ENCODE measurements around the gene C1QA.
A peak's percentile ranks its signal among the peaks of the same experiment; 100 is the strongest.
"Not testable (repeated sequence)": the region's sequence is repeated elsewhere in the genome, so short reads cannot be mapped to it uniquely, and the experiment has no call there.

The C1QA gene

DNA sequence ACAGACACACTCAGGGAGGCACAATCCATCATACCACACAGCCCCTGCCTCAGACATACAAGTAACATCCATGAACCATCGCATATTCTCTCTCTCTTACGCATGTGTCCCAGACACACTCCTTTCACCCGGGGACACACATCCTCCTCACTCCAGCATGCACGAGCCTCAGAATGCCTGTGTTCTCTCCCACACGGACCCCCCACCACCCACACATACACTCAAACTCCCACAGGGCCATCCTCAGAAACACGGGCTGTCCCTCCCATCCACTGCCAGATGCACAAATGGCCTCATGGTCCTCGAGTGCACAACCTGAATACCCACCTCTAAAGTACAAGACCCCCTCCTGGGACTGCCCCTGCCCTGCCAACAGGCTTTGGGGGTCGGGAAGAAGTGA, 4.8 kb downstream of the C1QA start:
- DNase-seq (ENCODE audit: low read depth, low spot score), result no peak

DNA sequence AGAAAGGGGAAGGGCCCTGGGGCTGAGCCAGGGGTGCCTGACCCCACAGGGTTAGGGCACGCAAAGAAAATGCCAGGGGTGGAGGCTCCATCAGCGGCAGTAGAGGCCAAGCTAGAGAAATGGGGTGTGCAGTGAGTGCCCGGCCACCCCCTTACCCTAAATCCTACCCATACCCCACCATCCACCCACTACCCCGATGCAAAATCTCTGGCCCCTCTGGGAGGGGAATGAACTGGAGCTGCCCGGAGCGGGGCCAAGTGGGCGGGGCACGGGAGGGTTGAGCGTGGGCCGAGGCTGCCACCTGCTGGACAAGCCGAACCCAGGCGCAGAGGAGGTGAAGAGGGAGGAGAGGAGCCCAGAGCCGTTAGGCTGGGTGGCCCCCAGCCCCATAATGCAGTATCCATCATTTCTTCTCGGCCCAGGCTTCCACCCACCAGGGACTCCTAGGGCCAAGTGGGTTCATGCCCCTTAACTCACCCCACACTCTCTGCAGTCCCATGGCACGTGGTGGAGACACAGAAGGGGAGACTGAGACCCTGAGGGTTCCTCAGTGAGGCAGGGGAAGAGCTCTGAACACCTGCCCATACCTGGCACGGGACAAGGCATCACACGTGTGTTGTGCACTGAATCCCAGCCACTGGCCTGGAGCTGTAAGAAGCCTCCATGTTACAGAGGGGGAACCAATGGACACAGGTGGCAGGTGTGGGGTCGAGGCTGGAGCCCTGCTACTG, 5.6 kb downstream of the C1QA start:
- DNase-seq (ENCODE audit: low read depth, low spot score), result peak; percentile 85

DNA sequence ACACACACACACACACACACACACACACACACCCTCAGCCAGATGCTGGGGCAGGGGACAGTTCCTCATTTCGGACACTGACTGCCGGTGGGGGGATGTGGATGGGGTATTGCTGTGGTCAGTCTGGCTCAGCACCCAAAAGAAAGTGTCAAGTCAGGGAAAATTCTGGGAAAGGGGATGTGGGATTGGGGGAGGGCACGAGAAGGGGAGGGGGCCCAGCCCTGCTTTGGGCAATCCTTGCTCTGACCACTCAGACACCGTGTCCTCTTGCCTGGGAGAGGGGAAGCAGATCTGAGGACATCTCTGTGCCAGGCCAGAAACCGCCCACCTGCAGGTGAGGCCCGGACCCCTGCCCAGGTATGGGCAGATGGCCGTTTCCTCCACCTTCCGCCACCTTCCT, 7.0 kb downstream of the C1QA start, which contains the start of gene C1QC:
TSS of gene C1QC (plus strand) at position 253 of the 400 bp plus-strand sequence. CDS start 391 bp downstream, outside the sequence.
- DNase-seq (ENCODE audit: low read depth, low spot score), result no peak

DNA sequence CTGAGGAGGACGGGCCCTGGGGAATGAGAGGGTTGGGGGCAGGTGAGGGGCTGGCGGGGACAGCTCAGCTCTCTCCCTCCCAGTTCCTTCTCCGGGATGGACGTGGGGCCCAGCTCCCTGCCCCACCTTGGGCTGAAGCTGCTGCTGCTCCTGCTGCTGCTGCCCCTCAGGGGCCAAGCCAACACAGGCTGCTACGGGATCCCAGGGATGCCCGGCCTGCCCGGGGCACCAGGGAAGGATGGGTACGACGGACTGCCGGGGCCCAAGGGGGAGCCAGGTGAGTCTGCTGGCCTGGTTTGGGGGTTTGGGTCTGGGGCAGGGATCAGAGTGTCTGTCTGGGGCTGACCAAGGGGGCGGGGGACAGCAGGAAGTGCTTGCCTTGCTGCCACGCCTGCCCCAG, 7.5 kb downstream of the C1QA start:
- DNase-seq (ENCODE audit: low read depth, low spot score), result no peak

DNA sequence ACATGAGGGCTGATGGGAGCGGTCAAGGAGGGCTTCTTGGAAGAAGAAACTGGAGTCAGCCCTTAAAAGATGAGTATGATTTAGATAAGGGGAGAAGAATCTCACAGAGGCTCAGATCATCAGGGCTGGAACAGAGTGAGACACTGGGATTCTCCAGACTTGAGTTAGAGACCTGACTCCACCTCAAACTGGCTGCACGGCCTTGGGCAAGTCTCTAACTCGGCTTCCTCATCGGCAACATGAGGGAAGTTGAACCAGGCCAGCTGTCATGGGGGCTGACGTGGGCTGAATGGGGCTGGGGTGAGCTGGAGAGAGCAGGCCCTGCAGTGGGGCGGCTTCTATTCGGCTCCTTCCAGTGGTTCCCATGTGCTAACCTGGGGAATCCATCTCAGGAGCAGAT, 9.5 kb downstream of the C1QA start:
- no peak for DNase-seq (ENCODE audit: low read depth, low spot score)

DNA sequence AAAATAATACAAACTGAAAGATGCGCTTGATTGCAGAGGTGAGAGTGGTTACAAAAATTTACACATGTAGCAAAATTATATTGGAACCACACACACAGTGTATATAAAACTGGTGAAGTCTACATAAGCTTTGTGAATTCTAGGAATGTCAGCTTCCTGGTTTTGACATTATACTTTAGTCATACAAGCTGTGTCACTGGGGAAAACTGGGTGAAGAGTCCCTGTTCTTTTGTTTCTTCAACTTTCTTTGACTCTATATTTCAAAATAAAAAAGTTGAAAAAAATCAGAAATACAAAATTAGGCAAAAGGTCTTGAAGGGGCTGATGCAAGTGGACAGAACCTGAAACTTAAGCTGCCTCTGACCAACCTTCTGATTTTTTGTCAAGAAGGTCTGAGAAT, 10.0 kb downstream of the C1QA start:
- no peak for DNase-seq (ENCODE audit: low read depth, low spot score)

DNA sequence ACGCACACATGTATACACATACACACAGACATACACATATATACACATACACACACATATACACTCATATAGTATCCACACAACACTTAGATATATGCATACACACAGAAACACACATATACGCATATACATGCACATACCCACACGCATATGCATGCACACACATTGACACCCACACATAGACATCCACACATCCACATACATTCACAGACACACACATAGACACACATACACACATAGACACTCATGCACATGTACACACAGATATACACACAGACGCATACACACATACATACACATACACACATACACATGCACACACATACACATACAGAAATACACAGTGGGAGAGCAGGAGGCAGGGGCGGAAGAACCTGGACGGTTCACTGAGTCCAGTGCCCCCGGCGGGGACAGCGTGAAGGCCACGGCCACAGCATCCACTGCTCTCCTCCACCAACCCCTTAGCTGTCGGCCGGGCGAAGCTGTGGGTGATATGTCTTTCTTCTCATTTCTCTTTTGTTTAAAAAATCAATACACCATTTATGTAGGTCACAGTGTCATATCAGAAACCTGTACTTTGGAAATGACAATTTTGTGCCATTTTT, 13.8 kb downstream of the C1QA start:
- no peak for DNase-seq (ENCODE audit: low read depth, low spot score)

DNA sequence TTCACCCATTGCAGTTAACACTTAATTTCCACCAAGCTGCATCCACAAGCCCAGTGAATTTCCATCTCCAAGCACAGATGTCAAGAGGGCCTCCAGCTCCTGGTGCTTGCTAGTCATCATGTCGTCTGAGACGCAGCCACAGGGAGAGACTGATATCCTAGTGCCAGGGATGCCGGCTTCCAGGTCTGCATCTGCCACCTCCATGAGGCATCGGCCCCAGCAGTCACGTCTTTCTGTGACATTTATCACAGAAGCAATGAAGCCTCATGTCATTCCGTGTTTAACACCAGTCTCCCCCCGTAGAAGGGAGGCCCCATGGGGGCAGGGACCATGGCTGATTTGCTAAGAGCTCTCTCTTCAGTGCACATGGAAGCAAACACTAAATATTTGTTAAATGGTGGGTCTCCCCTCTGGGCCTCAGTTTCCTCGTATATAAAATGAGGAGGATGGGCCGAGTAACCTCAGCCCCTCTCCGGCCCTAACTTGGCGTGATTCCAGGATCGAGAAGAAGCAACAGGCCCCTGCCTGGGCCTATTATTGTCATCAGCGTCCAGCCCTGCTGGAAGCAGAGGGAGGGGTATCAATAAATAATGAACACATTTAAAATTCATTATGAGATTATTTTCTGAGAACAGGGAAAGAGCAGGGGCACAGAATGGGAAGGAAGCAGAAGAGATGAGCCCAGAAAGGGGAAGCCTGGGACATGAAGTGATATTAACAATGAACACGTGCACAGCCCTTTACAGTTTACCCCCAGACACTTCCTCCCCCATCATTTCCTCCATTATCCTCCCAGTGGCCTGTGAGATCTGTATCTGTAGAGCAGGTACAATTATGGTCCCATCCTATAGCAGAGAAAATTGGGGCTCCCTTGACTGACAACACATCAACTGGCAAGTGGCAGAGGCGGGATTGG, 15.8 kb downstream of the C1QA start:
- no peak for DNase-seq (ENCODE audit: low read depth, low spot score)

DNA sequence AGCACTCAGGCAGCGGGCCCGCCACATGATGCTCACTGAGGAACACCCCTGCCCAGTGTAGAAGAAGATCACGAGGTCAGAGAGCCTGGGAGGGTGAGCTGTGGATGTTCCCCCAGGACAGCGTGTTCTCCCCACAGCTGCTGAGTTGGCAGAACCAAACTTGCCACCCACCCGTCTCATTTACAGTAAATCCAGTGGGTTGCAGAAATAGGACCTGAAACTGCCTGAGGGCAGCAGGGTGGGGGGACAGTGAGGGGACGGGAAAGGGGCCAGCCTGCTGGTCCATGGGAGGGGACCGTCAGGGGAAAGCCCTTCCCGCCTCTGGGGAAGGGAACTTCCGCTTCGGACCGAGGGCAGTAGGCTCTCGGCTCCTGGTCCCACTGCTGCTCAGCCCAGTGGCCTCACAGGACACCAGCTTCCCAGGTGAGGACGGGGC, 16.5 kb downstream of the C1QA start, which contains the start of gene C1QB:
TSS of gene C1QB (plus strand) at position 356 of the 436 bp plus-strand sequence. CDS start 6,227 bp downstream, outside the sequence.
- no peak for DNase-seq (ENCODE audit: low read depth, low spot score)

DNA sequence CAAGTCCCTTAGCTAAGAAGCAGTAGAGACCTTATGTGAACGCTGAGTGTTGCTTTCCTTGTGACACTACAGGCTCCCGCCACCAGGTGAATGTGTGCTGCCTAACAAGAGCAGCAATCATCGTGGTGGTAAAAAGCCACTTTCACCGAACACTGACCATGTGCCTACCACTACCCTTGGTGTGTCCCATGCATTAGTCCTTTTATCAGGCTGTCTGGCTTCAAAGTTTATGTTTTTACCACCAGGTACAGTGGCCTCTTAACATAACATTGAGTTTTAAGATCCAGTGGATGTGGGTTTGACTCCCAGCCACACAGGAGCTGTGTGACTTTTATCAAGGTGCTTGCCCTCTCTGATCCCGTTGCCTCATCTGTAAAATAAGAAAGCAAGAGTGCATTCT, 18.3 kb downstream of the C1QA start:
- DNase-seq (ENCODE audit: low read depth, low spot score), result no peak

DNA sequence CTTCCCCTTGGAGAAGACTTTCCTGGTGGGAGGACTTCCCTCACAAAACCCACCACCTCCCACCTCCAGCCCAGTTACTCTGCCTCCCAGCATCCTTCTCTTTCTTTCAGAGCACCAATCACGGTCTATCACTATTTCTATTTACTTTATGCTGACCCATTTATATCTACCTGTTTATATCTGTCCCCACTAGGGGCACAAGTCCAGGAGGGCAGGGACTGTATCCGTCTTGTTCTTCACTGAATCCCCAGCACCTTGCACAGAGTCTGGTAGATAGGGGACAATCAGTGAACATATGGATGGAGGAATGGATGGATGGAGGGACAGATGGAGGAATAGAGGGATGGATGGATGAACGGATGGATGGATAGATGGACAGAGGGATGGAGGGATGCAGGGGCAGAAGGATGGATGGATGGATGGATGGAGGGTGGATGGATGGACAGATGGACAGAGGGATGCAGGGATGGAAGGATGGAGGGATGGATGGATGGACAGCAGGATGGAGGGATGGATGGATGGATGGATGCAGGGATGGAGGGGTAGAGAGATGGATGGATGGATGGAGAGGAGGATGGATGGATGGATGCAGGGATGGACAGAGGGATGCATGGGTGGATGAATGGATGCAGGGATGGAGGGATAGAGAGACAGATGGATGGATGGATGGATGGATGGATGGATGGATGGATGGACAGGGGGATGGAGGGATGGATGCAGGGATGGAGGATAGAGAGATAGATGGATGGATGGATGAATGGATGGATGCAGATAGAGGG, 22.1 kb downstream of the C1QA start:
- no peak for DNase-seq (ENCODE audit: low read depth, low spot score)

DNA sequence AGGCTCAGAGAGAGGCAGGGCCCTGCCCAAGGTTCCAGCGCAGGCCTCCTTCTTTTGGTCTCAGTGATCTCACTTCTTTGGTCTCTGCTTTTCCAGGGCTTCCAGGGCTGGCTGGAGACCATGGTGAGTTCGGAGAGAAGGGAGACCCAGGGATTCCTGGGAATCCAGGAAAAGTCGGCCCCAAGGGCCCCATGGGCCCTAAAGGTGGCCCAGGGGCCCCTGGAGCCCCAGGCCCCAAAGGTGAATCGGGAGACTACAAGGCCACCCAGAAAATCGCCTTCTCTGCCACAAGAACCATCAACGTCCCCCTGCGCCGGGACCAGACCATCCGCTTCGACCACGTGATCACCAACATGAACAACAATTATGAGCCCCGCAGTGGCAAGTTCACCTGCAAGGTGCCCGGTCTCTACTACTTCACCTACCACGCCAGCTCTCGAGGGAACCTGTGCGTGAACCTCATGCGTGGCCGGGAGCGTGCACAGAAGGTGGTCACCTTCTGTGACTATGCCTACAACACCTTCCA, 24.4 kb downstream of the C1QA start:
- DNase-seq (ENCODE audit: low read depth, low spot score), result no peak

DNA sequence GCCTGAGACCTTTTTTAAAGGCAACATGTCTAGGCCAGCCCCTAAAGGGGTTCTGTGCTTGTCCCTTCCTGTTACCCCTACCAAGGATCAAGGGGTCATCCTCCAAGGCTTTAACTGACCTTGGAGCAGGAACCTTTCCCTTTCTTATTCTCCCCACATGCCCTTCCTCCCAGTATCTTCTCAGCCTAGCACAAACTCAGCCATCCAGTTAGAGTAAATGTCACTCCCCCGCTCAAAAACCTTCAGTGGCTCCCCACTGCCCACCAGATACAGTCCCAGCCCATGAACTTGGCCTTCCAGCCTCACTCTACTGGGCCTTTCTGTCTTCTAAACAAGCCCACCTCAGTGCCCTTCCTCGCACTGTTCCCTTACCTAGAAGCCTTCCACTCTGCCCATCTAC, 25.5 kb downstream of the C1QA start:
- no peak for DNase-seq (ENCODE audit: low read depth, low spot score)

DNA sequence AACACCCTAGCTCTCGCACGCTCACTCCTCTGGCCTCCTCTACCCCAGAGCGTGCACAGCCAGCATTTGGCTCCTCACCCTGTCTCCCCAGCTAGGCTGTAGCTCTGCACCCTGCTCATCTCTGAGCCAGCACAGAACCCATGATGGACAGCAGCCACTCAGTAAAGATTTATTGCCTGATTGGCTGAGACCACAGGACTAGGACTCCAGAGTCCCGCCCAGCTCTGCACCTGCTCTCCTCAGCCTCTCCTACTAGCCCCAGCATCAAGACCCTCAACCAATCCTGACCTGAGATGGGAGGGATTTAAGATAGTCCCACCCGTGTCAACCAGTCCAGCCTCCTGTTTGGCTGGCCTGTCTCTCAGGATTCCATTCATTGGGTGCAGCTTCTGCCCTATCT, 25.9 kb downstream of the C1QA start:
- DNase-seq (ENCODE audit: low read depth, low spot score), result peak; percentile 86

DNA sequence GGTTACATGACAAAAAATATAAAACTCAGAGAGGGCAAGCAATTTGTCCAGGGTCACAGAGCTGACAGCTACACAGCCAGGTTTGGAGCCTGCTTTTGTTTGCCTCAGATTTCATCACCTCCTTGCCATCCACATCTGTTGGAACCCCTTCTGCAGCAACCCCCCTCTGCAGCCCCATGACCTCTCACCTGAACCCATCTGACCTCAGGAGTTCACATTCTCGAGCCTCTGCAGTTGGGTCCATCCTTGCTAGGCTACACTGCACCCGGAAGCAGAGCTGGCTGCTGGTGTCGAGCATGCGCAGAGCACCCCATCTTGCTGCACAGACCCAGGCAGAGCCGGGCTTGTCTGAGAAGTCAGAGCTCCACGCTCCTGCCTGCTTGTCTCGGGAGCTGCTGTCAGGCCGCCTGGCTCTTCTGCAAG, 26.6 kb downstream of the C1QA start:
- DNase-seq (ENCODE audit: low read depth, low spot score), result no peak

DNA sequence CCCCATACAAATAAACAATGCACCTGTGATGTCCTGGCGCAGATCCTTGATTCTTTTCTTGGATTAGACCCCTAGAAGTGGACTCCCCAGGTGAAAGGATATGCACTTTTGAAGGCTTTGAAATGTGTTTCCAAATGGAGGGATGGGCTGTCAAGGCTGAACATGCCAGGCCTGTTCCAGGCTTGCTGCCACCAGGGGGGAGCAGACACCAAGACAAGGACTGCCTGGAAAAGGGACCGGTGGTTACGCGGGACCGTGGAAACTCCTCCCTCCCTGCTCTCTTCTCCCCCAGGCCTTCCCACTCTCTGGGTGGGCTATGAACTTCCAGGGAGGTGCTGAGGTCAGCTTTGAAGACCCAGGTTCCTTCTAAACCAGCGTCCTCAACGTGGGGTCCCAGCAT, 29.3 kb downstream of the C1QA start:
- peak; percentile 50 for DNase-seq (ENCODE audit: low read depth, low spot score)

DNA sequence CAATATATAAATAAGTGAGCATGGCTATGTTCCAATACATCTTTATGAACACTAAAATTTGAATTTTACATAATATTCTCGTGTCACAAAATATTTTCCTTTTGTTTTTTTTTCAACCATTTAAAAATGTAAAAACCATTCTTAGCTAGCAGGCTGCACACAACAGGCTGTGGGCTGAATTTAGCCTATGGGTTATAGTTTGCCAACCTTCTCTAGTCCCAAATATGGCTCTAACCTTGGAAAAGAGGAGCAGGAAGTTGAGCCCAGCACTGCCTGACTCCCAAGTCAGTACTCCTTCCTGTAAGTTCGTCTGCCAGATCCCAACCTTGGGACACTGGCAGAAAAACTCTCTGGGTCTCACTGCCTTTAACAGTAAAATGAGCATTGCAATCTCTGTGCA, 30.0 kb downstream of the C1QA start:
- no peak for DNase-seq (ENCODE audit: low read depth, low spot score)

DNA sequence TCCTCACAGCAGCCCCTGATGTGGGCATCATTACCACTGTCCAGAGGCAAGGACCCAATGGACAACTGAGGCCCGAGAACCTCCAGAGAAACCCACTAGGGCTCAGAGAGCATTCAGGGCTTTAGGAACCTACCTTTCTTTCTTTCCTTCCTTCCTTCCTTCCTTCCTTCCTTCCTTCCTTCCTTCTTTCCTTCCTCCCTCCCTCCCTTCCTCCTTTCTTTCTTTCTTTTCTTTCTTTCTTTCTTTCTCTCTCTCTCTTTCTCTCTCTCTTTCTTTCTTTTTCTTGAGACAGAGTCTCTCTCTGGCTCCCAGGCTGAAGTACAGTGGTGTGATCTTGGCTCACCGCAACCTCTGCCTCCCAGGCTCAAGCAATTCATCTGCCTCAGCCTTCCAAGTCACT, 32.4 kb downstream of the C1QA start:
- DNase-seq (ENCODE audit: low read depth, low spot score), result not testable (repeated sequence)

DNA sequence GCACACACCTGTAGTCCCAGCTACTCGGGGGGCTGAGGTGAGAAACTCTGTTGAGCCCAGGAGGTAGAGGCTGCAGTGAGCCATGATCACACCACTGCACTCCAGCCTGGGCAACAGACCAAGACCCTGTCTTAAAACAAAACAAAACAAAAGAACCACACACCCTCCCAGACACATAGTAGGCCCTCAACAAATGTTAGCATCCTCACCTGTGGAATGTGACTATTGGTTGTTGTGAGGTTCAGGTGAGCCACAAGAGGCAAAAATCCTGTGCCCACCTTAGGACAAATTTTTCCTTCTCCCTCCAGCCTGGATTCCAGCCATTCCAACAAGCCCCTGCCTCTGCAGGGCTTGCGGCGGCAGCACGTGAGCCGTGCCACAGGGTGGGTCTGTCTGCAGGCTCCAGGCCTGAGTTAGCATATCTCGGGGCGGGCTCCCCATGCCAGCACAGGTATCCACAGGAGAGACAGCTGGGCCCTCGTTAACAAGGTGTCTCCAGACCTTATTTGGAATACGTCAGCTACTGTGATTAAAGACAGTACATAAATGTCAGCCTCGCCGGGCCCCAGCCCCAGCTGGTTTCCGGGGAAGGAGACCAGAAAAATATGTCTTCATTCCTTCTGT, 34.0 kb downstream of the C1QA start:
- peak; percentile 32 for DNase-seq (ENCODE audit: low read depth, low spot score)

DNA sequence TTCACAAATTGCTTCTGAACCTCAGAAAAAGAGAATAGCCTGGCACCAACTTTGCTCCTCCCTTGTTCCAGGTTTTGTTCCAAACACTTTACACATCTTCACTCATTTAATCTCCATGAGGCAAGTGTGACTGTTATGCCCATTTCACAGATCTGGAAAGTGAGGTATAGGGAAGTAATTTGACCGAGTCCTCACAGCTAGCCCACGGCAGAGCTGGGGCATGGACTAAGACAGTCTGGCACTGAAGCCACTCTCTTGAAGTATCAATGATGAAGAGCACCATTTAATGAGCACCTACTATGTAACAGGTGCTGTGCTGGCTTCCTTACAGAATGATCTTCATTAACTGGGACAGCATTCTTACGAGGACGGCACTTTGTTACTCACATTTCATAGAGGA, 35.6 kb downstream of the C1QA start:
- DNase-seq (ENCODE audit: low read depth, low spot score), result no peak
